Erythroblast (primary cell): ENCODE data around the gene HAPLN2.

ENCODE experiments used
- DNase-seq, 2 experiments: peaks; one replicate each; lab custom pipeline; 2025; lab: John Stamatoyannopoulos, UW
- GATA1 ChIP-seq: IDR thresholded peaks from 2 replicates; pipeline ENCODE4 v1.6.1; 2011; ENCODE audit warnings: low read depth, mild to moderate bottlenecking, control low read depth, low read length, moderate library complexity
- POLR2A ChIP-seq: IDR thresholded peaks from 2 replicates; pipeline ENCODE4 v1.6.1; 2011; ENCODE audit warnings: mild to moderate bottlenecking, low read length

Gene HAPLN2

DNA sequence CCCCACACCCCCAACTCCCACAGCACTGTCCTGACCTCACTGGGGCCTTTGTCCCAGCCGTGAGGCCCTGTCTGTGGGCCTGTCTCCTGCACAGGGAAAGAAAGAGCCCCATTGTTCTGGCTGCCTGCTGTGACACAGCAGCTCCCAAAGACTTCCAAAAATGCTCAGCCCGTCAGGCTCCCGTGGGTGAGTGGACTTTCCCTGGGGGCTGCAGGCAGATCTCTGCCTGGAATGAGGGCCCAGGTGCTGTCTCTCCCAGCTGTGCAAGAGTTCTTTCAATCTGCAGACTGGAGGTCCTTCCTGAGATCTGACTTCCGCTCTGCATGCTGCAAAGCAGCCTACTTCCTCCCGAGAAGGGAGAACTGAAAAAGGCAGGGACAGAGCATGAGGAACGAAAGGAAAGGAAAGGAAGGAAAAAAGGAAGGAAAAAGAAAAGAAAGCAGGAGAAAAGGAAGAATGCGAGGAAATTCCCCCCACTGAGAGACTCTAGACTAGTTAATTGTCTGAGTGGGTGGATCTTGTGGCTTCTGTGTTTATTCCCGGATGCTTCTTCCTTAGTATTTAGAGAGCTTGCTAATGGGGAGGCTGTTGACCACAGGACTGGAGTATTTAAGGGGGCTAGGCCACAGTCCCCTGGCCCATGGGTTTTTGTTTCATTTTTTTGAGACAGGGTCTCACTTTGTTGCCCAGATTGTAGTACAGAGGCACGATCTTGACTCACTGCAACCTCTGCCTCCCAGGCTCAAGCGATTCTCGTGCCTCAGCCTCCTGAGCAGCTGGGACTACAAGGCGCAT lies 43.0 kb downstream of the HAPLN2 start:
- TF ChIP-seq GATA1 (no peak), POLR2A (no peak)

DNA sequence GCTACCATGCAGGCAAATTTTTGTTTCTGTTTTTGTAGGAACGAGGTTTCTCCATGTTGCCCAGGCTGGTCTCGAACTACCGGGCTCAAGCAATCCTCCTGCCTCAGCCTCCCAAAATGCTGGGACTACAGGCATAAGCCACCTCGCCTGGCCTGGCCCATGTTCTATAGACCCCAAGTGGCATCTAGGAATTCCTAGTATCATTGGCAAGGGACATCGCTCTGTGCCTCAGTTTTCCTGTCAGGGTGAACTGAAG lies 43.5 kb downstream of the HAPLN2 start:
- TF ChIP-seq POLR2A, result no peak
- TF ChIP-seq GATA1, result no peak
- no peak for DNase-seq

More for the DNA sequence above, 43.0 kb downstream of the HAPLN2 start:
- no peak for DNase-seq

DNA sequence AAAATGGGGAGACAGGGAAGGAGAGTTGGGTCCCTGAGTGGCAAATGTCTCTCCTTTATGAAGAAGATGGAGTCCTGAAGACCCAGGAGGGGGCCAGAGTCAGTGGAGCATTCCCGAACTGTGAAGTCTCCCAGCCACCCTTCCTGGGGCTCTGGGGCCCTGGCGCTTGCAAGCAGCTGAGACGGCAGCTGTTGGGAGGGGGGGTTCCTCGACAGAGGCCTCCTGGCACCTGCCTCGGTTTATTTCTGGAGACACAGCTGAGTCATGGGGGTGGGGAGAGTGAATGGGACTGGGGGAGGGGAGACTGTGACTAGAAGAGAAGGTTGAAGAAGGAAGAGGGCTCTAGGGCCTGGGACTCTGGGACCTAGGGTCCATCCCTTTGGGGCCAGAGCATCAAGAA lies 44.0 kb downstream of the HAPLN2 start:
- no peak for TF ChIP-seq GATA1
- TF ChIP-seq POLR2A, result no peak
- no peak for DNase-seq

DNA sequence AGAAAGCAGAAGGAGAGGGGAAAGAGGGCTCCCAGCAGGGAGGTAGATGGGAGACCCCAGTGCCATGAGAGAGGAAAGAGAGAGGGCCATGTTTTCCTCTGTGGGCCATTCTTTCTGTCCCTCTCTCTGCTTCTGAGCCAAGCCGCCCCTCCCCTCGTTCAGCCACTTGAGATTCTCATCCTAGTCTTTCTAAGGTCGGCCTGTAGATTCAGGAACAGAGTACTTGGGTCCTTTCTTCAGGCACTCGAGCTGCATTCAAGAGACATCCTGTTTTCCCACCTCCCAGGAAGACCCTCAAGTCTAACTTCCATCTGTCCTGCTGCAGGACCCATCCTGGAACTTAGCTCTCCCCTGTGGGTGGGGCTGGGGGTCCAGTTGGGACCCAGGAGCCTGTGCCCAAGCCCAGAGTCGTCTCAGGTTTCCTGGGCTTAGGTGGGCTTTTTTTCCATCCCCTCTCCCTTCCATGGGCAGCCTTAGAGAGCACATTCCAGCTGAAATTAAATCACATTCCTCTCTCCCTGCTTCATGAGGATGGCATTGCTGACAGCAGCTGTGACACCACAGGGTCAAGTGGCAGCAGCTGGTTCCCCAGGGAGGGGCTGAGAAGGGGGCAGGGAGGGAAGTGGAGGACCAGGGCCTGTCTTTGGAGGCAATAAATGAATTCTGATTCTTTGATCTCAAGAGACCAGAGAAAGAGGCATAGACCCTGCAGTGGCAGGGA lies 45.0 kb downstream of the HAPLN2 start:
- TF ChIP-seq GATA1 (no peak), POLR2A (no peak)
- DNase-seq, result no peak

DNA sequence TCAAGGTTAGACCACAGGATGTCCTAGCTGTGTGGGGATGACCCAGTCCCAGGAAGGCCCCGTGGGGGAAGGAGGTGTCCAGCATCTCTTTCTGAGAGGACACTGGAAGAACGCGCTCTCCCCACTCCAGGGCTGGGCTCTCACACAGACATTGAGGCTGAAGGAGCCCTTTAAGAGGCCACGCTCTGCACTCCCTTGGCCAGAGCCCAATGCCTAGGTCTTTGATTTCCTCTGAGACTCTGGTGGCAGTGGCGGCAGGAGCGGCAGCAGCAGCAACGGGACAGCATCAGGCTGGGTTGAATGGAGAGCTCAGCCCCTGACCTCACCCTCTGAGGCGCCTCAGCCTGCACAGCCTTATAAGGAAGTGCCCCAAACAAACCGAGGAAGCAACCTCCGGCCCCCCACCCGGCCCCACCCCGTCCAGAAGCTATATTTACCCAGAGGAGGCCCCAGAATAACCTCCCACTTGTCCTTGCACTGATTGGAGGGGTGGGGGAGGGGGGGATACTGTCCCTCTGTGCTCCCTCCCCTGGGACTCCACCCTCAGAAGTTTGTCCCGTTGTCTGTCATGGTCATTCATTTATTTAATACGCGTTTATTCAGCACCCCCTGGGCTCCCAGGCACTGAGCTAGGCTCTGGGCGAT lies 45.7 kb downstream of the HAPLN2 start:
- TF ChIP-seq POLR2A, result no peak
- TF ChIP-seq GATA1, result no peak
- no peak for DNase-seq

DNA sequence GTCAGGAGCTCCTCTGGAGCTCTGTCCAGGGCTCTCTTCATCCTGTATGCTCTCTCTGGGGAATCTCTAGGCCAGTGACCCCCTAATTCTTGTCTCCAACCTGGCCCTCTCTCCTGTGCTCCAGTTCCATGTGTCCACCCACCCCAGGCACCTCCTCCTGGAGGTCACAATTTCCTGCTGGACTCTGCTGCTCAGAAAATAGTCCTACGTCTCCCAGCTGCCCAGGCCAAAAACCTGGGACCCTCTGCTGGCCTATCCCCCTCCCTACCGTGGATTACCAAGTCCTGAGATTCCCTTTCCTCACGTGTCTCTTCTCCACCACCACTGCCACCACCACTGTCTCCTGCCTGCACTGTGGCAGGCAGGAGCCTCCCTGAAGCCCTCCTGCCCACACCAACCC lies 46.3 kb downstream of the HAPLN2 start:
- no peak for DNase-seq
- TF ChIP-seq POLR2A (no peak), GATA1 (no peak)

DNA sequence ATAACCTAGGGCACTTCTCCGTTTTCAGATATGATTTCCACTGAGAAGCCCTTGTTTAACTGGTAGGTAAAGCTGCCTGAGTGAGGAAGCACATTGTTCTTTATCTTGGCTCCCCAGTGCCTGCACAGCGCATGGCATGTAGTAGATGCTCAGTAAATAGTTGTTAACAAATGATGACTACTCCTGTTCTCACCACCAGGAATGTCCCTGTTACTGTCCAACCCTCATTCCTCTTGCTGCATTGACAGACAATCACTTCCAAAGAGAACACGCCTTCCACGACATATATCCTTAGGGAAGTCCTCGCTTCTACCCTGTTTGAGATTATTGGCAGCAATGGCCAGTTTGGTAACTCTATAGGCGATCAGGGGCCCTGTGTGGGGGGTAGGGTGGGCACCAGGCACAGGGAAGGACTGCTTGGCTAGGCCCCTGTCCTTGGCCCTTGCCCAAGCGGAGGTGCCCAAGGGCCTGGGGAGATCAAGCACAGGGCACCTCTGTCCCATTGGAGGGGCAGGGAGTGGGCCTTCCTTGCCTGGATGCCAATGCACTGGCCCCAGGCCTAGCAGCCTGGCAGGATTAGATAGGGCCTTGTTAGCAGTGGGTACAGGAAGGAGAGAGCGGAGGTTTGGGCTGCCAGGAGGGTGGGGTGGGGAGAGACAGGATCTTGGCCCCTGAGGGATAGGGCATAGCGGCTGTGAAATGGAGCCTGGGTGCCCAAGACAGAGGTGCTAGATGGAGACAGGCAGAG lies 47.8 kb downstream of the HAPLN2 start:
- TF ChIP-seq POLR2A, result no peak
- no peak for TF ChIP-seq GATA1
- no peak for DNase-seq

DNA sequence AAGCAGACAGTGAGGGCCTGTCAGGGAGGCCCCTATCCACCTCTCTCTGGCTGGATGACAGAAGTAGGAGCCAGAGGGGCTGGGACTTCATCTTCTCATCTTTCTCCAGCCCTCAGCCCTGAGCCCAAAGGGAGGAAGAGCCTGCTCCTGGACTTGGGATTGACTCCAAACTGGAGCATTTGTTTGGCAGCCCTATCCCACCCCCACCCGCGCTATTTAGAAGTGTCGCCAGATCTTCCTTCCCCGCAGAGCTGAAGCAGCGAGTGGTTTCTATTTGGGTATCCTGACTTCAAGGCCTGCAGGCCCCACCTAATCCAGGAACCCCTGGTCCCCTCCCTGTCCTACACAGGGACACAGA lies 48.4 kb downstream of the HAPLN2 start:
- TF ChIP-seq GATA1 (no peak), POLR2A (no peak)
- DNase-seq, result no peak

DNA sequence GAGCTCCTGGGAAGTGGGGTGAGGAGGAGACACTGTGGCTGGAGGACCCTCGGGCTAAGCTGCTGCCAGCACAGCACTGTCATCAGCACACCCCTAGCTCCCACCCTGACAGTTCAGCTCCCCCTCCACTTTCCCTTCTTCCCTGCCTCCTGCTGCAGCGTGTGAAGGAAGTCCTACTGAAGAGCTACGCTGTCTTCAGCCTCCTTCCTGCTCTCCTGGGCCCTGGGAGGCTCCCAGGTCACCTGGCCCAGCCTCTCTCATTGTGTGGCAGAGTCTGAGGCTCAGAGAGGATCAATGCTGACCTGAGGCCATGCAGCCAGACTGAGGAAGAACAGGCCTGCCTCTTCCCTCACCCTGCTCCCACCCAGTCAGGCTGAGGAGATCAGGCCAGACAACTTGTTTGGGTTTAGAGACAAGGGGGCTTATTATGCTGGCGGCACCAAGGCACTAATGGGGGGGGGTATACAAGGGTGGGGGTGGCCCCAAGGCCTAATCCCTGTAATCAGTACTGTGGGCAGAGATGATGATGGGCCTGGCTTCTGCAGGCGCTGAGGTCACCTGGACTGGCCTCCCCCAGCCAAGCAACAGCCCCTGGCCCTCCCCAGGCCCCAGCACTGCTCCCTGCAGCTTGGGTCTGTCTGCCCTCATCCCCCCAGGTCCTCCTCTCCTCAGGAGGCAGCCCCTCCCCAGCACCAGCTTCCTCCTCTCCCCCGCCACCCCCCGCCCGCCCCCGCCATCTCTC lies 48.9 kb downstream of the HAPLN2 start:
- TF ChIP-seq GATA1 (no peak), POLR2A (no peak)

DNA sequence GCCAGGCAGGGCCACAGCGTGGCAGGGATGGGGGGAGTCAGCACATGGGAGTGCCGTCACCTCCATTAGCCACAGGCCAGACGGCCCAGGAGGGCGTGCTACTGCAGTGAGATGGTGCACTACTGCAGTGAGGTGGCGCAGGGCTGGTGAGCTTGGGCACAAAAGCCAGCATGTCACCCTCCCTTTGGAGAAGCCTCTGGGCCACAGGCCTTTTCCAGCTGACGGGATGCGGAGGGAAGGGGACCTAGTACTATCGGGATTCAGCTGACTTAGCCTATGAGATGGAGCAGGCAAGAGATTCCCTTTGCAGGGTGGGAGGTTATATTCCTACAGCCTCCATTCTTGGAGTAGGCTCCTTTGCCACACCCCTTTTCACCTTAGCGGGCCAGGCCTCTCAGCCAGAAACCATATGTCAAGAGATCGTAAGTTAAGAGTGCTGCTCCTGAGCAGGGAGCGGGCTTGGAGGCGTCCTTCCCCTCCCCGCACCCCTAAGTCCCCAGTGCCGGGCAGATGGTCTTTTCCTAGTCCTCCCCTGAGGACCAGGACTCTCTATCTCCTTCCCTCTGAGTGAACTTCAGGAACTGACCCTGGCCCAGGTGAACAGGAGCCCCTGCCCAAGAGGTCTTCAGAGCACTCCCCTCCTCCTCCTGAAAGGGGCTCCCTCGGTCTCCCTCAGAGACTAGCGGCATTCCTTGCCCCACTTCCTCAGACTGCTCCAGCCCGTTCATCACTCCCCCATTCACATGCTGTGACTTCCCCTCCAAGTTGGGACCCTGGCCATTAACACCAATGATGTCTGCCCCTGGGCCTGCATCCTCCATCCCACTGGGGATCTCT lies 49.8 kb downstream of the HAPLN2 start:
- DNase-seq, result no peak
- TF ChIP-seq GATA1 (no peak), POLR2A (no peak)

More for the DNA sequence above, 48.9 kb downstream of the HAPLN2 start:
- DNase-seq, result no peak

DNA sequence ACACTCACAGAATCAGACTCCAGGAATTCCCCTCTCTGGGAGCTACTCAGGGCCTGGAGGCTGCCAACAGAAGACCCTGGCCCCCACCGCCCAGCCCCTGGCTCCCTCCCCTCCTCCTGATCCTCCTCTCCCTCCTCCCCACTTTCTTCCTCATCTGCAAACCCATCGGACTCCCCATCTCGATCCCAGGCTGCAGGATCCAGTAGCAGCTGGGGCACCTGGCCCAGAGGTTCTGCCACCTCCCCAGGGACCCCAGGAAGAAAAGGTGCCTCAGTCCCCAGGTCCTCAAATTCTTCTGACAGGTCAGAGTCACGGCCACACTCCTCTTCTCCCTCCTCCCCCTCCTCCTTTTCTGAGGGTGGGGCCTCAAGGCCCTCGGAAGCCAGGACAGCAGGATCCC lies 50.6 kb downstream of the HAPLN2 start:
- DNase-seq, result no peak
- no peak for TF ChIP-seq POLR2A
- no peak for TF ChIP-seq GATA1

DNA sequence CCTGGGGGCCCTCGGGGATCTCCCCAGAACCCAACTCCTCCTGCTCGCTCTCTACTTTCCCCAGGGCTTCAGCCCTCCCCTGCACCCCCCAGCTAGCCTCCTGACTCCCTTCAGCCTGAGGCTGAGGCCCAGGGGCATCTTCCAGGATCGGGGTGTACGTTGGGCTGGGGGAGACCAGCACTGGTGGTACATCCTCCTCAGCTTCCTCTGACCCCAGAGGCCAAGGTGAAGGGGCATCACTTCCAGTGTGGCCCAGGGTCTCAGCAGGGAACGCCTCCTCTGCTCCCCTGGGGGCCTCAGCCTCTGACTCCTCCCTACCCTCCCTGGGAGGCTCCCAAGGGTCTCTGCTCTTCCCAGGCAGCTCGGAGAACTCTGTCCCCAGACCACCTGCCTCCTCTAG lies 51.1 kb downstream of the HAPLN2 start:
- no peak for DNase-seq
- TF ChIP-seq POLR2A (no peak), GATA1 (no peak)

DNA sequence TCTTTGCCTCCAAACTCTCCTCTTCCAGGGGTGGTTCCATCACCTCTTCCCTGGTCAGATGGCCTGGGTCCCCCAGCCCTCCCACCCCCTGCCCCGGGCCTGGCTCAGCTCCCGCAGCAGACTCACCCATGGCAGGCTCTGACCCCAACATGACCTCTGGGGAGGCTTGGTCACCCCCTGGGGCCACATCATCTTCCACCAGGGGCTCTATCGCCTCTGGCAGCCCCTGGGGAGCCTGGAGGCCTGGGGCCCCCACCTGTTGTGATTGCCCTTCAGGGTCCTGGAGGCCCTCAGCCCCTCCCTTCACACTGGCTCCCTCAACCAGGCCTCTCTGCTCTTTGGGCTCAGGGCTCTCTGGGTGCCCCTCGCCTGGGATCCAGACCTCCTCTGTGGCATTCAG lies 51.6 kb downstream of the HAPLN2 start:
- TF ChIP-seq POLR2A (no peak), GATA1 (no peak)
- no peak for DNase-seq
